Effector memory CD4-positive, alpha-beta T cell (primary cell): ENCODE data around the gene BAZ2B.
A peak's percentile ranks its signal among the peaks of the same experiment; 100 is the strongest.

Experiments used
- DNase-seq, 3 donors: peaks; one replicate each; pipeline ENCODE4 v3.0.0-alpha.2; 2020
- H3K27ac ChIP-seq: 2 replicates; pipeline ENCODE4 v1.7.0; 2013; ENCODE audit warnings: mild to moderate bottlenecking, low read length, moderate library complexity; ENCODE audit not compliant: insufficient read depth, poor library complexity, severe bottlenecking
- H3K27me3 ChIP-seq: replicated peaks from 2 replicates; pipeline ENCODE4 v1.7.0; 2013; ENCODE audit warnings: mild to moderate bottlenecking, low read length; ENCODE audit not compliant: insufficient read depth, control insufficient read depth, poor library complexity, severe bottlenecking
- H3K36me3 ChIP-seq: 2 replicates; pipeline ENCODE4 v1.7.0; 2013; ENCODE audit warnings: mild to moderate bottlenecking, low read length, moderate library complexity; ENCODE audit not compliant: control insufficient read depth, insufficient read depth
- H3K4me1 ChIP-seq: 2 replicates; pipeline ENCODE4 v1.7.0; 2013; ENCODE audit warnings: low read length, mild to moderate bottlenecking; ENCODE audit not compliant: control insufficient read depth, insufficient read depth, poor library complexity, severe bottlenecking
- H3K4me3 ChIP-seq: 2 replicates; pipeline ENCODE4 v1.7.0; 2013; ENCODE audit warnings: low read length, low read depth, mild to moderate bottlenecking; ENCODE audit not compliant: insufficient read depth, poor library complexity, severe bottlenecking
- H3K9me3 ChIP-seq: 2 replicates; pipeline ENCODE4 v1.7.0; 2013; ENCODE audit warnings: mild to moderate bottlenecking, low read length, moderate library complexity; ENCODE audit not compliant: control insufficient read depth

The BAZ2B gene

DNA sequence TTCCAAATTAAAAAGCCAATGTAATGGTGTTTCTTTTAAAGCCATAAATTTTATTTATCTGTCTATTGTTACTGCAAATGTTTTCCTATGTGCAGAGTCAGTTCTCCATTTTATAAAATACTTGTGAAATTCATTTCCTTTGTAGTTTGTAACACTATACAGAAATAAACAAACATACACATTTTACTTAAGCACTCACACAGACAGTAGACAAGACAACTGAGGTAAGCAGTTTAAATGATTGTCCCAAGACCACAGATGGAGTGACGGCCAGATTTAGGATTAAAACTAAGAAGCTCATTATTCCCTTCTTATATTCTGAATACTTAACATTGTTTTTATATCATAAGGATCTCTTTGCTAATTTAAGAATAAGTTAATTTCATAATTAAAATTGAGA, 100.9 kb downstream of the BAZ2B start:
- no peak for DNase-seq
- H3K4me3 ChIP-seq = peak overlapping the region; percentile 65
- no peaks in the 10 kb centered on the region for H3K9me3 ChIP-seq
- no peak overlapping the region for H3K27ac ChIP-seq
- no peaks in the 10 kb centered on the region for H3K36me3 ChIP-seq
- H3K4me1 ChIP-seq = no peaks in the 10 kb centered on the region
- H3K27me3 ChIP-seq = no peaks in the 10 kb centered on the region

DNA sequence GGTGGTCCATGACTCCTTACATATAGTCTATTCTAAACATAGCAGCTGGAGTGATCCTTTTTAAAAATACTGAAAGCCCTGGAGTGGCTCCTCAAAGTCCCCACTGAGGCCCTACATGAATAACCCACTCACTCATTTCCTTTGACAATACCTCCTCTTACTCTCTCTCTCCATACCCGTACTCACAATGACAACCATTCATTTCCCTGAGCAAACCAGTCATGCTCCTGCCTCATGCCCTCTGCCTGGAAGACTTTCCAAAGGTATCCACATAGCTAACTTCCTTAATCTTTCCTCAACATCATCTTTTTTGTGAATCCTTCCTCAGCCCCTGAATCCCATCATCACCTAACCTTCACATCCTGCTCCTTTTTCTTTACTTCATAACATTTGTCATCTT, 102.6 kb downstream of the BAZ2B start:
- H3K36me3 ChIP-seq = no peaks in the 10 kb centered on the region
- H3K27me3 ChIP-seq = no peaks in the 10 kb centered on the region

DNA sequence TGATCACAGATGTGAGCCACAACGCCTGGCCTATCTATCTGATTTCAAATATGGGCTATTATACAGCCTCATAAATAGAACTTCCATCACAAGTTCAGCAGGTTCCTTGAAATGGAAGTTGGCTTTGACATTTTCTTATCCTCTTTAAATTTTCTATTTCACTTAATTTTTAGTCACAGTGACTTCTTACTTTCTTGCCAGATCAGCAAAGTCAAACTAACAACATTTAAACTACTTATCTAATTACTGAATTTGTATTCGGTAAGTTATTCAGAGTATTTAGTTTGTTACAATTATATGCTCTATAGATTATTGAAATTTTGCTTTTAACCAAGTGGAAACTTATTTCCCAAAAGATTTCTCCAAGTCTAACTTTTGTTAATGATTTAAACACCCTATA, 108.2 kb downstream of the BAZ2B start:
- H3K9me3 ChIP-seq = no peaks in the 10 kb centered on the region
- no peak overlapping the region for H3K4me3 ChIP-seq
- H3K36me3 ChIP-seq = no peaks in the 10 kb centered on the region
- no peaks in the 10 kb centered on the region for H3K4me1 ChIP-seq
- H3K27ac ChIP-seq = no peak overlapping the region
- no peak for DNase-seq
- no peaks in the 10 kb centered on the region for H3K27me3 ChIP-seq

More for the DNA sequence above, 102.6 kb downstream of the BAZ2B start:
- H3K4me1 ChIP-seq = no peaks in the 10 kb centered on the region
- H3K9me3 ChIP-seq = no peaks in the 10 kb centered on the region
- no peak for DNase-seq
- no peak overlapping the region for H3K27ac ChIP-seq
- no peak overlapping the region for H3K4me3 ChIP-seq

DNA sequence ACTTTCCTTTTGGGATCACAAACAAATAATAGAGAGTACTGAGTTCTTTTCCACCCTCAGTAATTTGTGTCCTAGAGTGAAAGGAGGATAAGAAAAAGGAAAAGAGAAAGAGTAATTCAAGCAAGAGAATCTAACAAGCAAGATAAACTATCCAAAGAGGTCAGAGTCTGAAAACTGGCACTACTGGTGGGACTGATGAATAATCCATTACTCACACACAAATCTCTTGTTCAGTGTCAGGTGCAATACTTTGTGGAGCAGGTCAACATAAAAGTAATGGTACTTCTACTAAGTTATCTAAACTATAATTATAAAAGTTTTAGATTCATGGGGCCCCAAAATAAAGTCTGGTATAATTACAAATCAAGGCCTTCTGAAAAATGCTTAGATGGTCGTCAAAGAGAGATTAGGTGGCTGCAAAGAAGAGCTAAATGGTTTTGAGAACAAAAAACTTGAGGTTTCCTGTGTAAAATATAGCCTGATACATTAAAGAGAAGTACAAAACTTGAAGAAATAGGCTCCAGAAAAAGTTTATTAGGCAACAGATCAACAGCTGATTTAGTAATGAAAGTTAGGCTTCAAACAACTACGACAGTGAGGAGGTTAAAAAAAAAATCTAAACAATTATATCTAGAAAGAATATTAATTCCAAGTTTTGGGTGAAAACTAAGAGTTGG, 109.4 kb downstream of the BAZ2B start:
- Histone ChIP-seq H3K9me3 (no peaks in the 10 kb centered on the region), H3K4me3 (no peak overlapping the region), H3K27me3 (no peaks in the 10 kb centered on the region), H3K27ac (no peak overlapping the region), H3K4me1 (no peaks in the 10 kb centered on the region), H3K36me3 (no peaks in the 10 kb centered on the region)
- DNase-seq = no peak

DNA sequence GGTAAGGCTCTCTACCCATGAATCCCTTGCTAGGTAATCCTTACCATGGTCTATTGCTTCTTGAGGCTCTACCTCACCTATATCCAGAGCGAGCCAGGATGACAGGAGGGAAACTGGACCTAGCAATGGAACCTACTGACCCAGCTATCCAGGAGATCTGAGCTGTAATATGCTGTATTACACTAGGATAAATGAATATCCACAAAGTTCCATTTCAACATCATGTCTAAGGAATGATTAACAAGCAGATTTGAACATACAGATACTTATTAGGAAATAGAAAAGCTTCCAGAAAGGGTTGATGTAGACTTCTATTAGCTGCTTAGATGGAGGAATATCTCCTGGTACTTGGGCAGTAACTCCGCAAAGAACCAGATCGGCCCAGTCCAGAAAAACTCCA, 110.1 kb downstream of the BAZ2B start:
- H3K4me1 ChIP-seq = no peaks in the 10 kb centered on the region
- no peaks in the 10 kb centered on the region for H3K36me3 ChIP-seq
- no peak overlapping the region for H3K27ac ChIP-seq
- no peaks in the 10 kb centered on the region for H3K27me3 ChIP-seq
- H3K4me3 ChIP-seq = no peak overlapping the region
- no peaks in the 10 kb centered on the region for H3K9me3 ChIP-seq
- DNase-seq = no peak

DNA sequence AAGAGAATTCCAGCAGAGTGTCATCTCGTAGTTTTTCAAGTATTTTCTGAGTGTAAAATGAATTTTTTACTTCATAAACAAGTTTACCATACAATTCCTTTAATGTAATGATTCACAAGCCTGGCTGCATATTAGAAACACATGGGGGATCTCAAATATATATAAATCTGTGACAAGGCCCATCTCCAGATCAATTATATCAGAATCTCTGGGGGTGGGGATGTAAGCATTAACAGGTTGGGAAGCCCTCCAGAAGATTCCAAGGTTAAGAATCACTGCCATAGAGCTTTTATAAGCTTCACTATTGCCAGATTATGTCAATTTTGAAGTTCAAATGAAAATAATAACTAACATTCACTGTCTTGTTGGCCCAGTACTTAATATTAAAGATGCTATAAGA, 111.2 kb downstream of the BAZ2B start:
- no peak for DNase-seq
- Histone ChIP-seq H3K4me3 (no peak overlapping the region), H3K27me3 (no peaks in the 10 kb centered on the region), H3K9me3 (no peaks in the 10 kb centered on the region), H3K4me1 (no peaks in the 10 kb centered on the region), H3K27ac (no peak overlapping the region), H3K36me3 (no peaks in the 10 kb centered on the region)

DNA sequence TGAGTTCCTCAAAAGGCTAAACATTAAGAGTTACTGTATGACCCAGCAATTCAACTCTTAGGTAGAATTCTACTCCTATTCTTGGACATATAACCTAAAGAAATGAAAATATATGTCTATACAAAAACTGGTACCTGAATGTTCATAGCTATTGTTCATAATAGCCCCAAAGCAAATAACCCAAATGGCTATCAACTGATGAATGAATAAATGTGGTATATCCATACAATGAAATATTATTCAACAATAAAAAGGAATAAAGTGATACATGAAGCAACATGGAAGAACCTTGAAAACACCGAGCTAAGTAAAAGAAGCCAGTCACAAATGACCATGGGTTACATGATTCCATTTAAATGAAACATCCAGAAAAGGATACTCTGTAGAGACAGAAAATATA, 114.6 kb downstream of the BAZ2B start:
- Histone ChIP-seq H3K4me3 (no peak overlapping the region), H3K36me3 (no peaks in the 10 kb centered on the region), H3K27me3 (no peaks in the 10 kb centered on the region), H3K27ac (no peak overlapping the region), H3K4me1 (no peaks in the 10 kb centered on the region), H3K9me3 (no peaks in the 10 kb centered on the region)
- no peak for DNase-seq

DNA sequence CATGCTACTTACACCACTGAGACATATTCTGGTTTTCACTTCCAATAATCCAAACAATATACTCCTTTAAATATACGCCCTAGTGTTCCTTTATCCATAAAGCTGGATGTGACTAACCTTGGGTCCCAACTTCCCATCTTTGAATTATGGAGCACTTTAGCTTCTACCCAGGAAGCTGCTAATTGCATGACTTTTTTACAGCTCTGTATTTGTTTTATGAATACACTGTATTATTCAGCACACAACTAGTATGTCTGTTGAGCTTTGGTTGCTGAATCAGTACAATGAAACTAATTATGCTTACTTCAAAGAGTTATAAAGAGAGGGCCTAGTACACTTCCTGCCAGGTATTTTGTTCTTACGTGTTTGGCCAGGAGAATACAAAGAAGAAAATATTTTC, 118.5 kb downstream of the BAZ2B start:
- Histone ChIP-seq H3K27ac (no peak overlapping the region), H3K27me3 (no peaks in the 10 kb centered on the region), H3K9me3 (no peaks in the 10 kb centered on the region), H3K36me3 (no peaks in the 10 kb centered on the region), H3K4me3 (no peak overlapping the region), H3K4me1 (no peaks in the 10 kb centered on the region)
- no peak for DNase-seq

DNA sequence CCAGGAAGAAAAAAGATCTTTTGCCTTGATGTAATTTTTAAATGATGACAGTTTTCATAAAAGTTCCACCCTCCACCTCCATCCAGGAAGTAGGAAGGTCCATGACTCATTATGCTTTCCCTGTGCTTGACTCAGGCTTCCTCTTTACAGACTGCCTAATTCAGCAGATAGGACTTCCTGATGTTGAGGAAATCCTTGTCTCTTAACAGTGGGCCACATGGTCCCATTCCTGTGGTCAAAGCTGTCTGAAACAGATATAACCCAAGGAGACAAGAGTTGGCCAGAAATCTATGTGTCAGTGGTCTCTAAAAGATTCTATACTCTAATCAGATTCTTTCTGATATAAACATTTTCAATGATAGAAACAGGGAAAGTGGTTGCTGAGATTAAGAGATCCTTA, 119.1 kb downstream of the BAZ2B start:
- H3K4me1 ChIP-seq = no peaks in the 10 kb centered on the region
- no peaks in the 10 kb centered on the region for H3K36me3 ChIP-seq
- H3K27me3 ChIP-seq = no peaks in the 10 kb centered on the region
- H3K9me3 ChIP-seq = no peaks in the 10 kb centered on the region
- H3K4me3 ChIP-seq = no peak overlapping the region
- H3K27ac ChIP-seq = no peak overlapping the region
- DNase-seq = no peak

DNA sequence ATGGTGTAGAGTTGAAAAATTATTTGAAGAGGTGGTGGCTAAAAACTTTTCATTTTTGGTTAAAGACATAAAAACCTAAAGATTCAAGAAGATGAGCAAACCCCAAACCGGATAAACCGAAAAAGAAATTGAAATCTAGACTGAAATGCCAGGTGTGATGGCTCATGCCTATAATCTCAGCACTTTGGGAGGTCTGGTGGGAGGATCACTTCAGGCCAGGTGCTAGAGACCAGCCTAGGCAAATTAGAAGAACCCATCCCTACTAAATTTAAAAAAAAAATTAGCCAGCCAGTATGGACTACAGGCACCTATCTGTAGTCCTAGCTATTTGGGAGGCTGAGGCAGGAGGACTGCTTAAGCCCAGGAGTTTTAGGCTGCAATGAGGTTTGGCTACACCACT, 126.9 kb downstream of the BAZ2B start:
- Histone ChIP-seq H3K4me1 (no peaks in the 10 kb centered on the region), H3K4me3 (no peak overlapping the region), H3K36me3 (no peaks in the 10 kb centered on the region), H3K27me3 (no peaks in the 10 kb centered on the region), H3K27ac (no peak overlapping the region), H3K9me3 (no peaks in the 10 kb centered on the region)
- no peak for DNase-seq
